NCI-H526 (cell line): ENCODE results near the gene HGS.
A peak's percentile ranks its signal among the peaks of the same experiment; 100 is the strongest.

ENCODE experiments used
- DNase-seq, 2 experiments: peaks; one replicate each; lab custom pipeline; 2025; lab: John Stamatoyannopoulos, UW

The HGS gene

GRCh38 chr17:81683584-81684441 is at the start of gene HGS, which contains the start of gene ARL16:
Gene HGS (plus strand): TSS chr17:81684011. CDS start chr17:81684067, 56 bp downstream.
Gene ARL16 (minus strand): TSS chr17:81683797. CDS start chr17:81683753, 44 bp downstream.
- DNase-seq, result peak; percentile 97 to 99

- no peak for DNase-seq
These were observed 48.4 kb upstream of the HGS start for GRCh38 chr17:81635431-81635830.

GRCh38 chr17:81635973-81636504 is 47.8 kb upstream of the HGS start:
- DNase-seq, result no peak

GRCh38 chr17:81636505-81637288 is 47.1 kb upstream of the HGS start, which contains the start of the genes NPLOC4 and TSPAN10:
Gene NPLOC4 (minus strand): TSS chr17:81637112. CDS start chr17:81636930, 182 bp downstream.
Gene TSPAN10 (plus strand): TSS chr17:81637196. CDS start chr17:81642413, 5,217 bp downstream.
- DNase-seq, result peak; percentile 48 to 92

GRCh38 chr17:81638683-81639082 is 45.1 kb upstream of the HGS start:
- no peak for DNase-seq

- no peak for DNase-seq
These were observed 43.8 kb upstream of the HGS start for GRCh38 chr17:81640011-81640410.

GRCh38 chr17:81641825-81642489 is 41.9 kb upstream of the HGS start:
- DNase-seq, result no peak

GRCh38 chr17:81644496-81644895 is 39.3 kb upstream of the HGS start:
- no peak for DNase-seq

GRCh38 chr17:81644976-81645952 is 38.5 kb upstream of the HGS start:
- DNase-seq, result no peak

- peak in 1 of 2 experiments; percentile 17 for DNase-seq
These were observed 36.8 kb upstream of the HGS start for GRCh38 chr17:81646869-81647600.

GRCh38 chr17:81647640-81648012 is 36.2 kb upstream of the HGS start:
- peak in 1 of 2 experiments; percentile 29 for DNase-seq

- DNase-seq, result no peak
These were observed 35.7 kb upstream of the HGS start for GRCh38 chr17:81648013-81648706.

- no peak for DNase-seq
These were observed 35.1 kb upstream of the HGS start for GRCh38 chr17:81648707-81649085.

GRCh38 chr17:81650951-81651350 is 32.9 kb upstream of the HGS start:
- no peak for DNase-seq

GRCh38 chr17:81651692-81652091 is 32.1 kb upstream of the HGS start:
- DNase-seq, result peak in 1 of 2 experiments; percentile 12

- DNase-seq, result no peak
These were observed 30.7 kb upstream of the HGS start for GRCh38 chr17:81652906-81653771.

GRCh38 chr17:81655378-81656117 is 28.3 kb upstream of the HGS start:
- no peak for DNase-seq
